Measurements from ENCODE around the gene APOL1.
A peak's percentile ranks its signal among the peaks of the same experiment; 100 is the strongest.

The APOL1 gene

GRCh38 chr22:36293606-36294292, 40.8 kb downstream of the APOL1 start:
- no peak for DNase-seq

- DNase-seq = no peak
These were observed 41.3 kb downstream of the APOL1 start for GRCh38 chr22:36294293-36294620.

GRCh38 chr22:36294801-36295200, 41.9 kb downstream of the APOL1 start:
- no peak for DNase-seq

- DNase-seq = no peak
These were observed 42.3 kb downstream of the APOL1 start for GRCh38 chr22:36295247-36295646.

GRCh38 chr22:36296690-36297089, 43.8 kb downstream of the APOL1 start:
- DNase-seq = no peak

GRCh38 chr22:36297568-36297967, 44.6 kb downstream of the APOL1 start:
- no peak for DNase-seq

GRCh38 chr22:36298118-36298517, 45.2 kb downstream of the APOL1 start:
- no peak for DNase-seq

- DNase-seq = no peak
These were observed 45.7 kb downstream of the APOL1 start for GRCh38 chr22:36298601-36299000.

- DNase-seq = no peak
These were observed 46.4 kb downstream of the APOL1 start for GRCh38 chr22:36299295-36299694.

GRCh38 chr22:36299911-36300310, 47.0 kb downstream of the APOL1 start:
- no peak for DNase-seq

- DNase-seq = no peak
These were observed 47.7 kb downstream of the APOL1 start for GRCh38 chr22:36300396-36301212.

GRCh38 chr22:36301384-36301828, 48.5 kb downstream of the APOL1 start:
- DNase-seq = peak; percentile 61

GRCh38 chr22:36301851-36302250, 48.9 kb downstream of the APOL1 start:
- no peak for DNase-seq

GRCh38 chr22:36302439-36303114, 49.6 kb downstream of the APOL1 start:
- no peak for DNase-seq

GRCh38 chr22:36303115-36303467, 50.2 kb downstream of the APOL1 start:
- DNase-seq = no peak

GRCh38 chr22:36303874-36304273, 50.9 kb downstream of the APOL1 start:
- no peak for DNase-seq

- DNase-seq = no peak
These were observed 51.5 kb downstream of the APOL1 start for GRCh38 chr22:36304429-36304828.

GRCh38 chr22:36305813-36306212, 52.9 kb downstream of the APOL1 start:
- no peak for DNase-seq

GRCh38 chr22:36306227-36306626, 53.3 kb downstream of the APOL1 start:
- DNase-seq = no peak

- DNase-seq = no peak
These were observed 55.9 kb downstream of the APOL1 start for GRCh38 chr22:36308880-36309279.

GRCh38 chr22:36311386-36312085, 58.6 kb downstream of the APOL1 start:
- no peak for DNase-seq

GRCh38 chr22:36315325-36315724, 62.4 kb downstream of the APOL1 start:
- DNase-seq = no peak

GRCh38 chr22:36316419-36316818, 63.5 kb downstream of the APOL1 start:
- no peak for DNase-seq
